GM18870 (cell line): ENCODE data around the gene CFAP46.
"Not testable (repeated sequence)": the region's sequence is repeated elsewhere in the genome, so short reads cannot be mapped to it uniquely, and the experiment has no call there.

Experiments used
- ATAC-seq: cut with Tn5 transposase; IDR thresholded peaks from one replicate; pipeline ENCODE4 v1.9.1; 2021; ENCODE audit warnings: moderate library complexity; ENCODE audit not compliant: unreplicated experiment

Gene CFAP46

GRCh38 chr10:132832186-132832969 lies 110.0 kb downstream of the CFAP46 start:
- no peak for ATAC-seq

GRCh38 chr10:132829403-132829802 lies 113.0 kb downstream of the CFAP46 start:
- no peak for ATAC-seq

- ATAC-seq: no peak
Measured at GRCh38 chr10:132828681-132829080, 113.7 kb downstream of the CFAP46 start.

GRCh38 chr10:132827861-132828539 lies 114.4 kb downstream of the CFAP46 start:
- no peak for ATAC-seq

- no peak for ATAC-seq
Measured at GRCh38 chr10:132827423-132827789, 115.0 kb downstream of the CFAP46 start.

- ATAC-seq: no peak
Measured at GRCh38 chr10:132826524-132827422, 115.6 kb downstream of the CFAP46 start.

- ATAC-seq: not testable (repeated sequence)
Measured at GRCh38 chr10:132825783-132826523, 116.4 kb downstream of the CFAP46 start.

GRCh38 chr10:132820056-132820455 lies 122.3 kb downstream of the CFAP46 start:
- ATAC-seq: no peak

GRCh38 chr10:132817701-132818211 lies 124.6 kb downstream of the CFAP46 start:
- no peak for ATAC-seq

- ATAC-seq: no peak
Measured at GRCh38 chr10:132816718-132817117, 125.7 kb downstream of the CFAP46 start.

- no peak for ATAC-seq
Measured at GRCh38 chr10:132815168-132815857, 127.1 kb downstream of the CFAP46 start.

- no peak for ATAC-seq
Measured at GRCh38 chr10:132814469-132814856, 127.9 kb downstream of the CFAP46 start.

- no peak for ATAC-seq
Measured at GRCh38 chr10:132813560-132814468, 128.6 kb downstream of the CFAP46 start.

- ATAC-seq: no peak
Measured at GRCh38 chr10:132813001-132813401, 129.4 kb downstream of the CFAP46 start.

- no peak for ATAC-seq
Measured at GRCh38 chr10:132812520-132812919, 129.8 kb downstream of the CFAP46 start.

GRCh38 chr10:132811891-132812481 lies 130.4 kb downstream of the CFAP46 start:
- ATAC-seq: no peak

- ATAC-seq: no peak
Measured at GRCh38 chr10:132810807-132811700, 131.3 kb downstream of the CFAP46 start.
